GM21390 (cell line): ENCODE measurements around the gene NEDD9.

Experiments
- ATAC-seq: cut with Tn5 transposase; IDR thresholded peaks from one replicate; pipeline ENCODE4 v1.9.1; 2021; ENCODE audit not compliant: unreplicated experiment

The NEDD9 gene

GRCh38 chr6:11149551-11149950 lies 82.9 kb downstream of the NEDD9 start:
- no peak for ATAC-seq

GRCh38 chr6:11146117-11146826 lies 86.2 kb downstream of the NEDD9 start:
- ATAC-seq, result no peak

DNA sequence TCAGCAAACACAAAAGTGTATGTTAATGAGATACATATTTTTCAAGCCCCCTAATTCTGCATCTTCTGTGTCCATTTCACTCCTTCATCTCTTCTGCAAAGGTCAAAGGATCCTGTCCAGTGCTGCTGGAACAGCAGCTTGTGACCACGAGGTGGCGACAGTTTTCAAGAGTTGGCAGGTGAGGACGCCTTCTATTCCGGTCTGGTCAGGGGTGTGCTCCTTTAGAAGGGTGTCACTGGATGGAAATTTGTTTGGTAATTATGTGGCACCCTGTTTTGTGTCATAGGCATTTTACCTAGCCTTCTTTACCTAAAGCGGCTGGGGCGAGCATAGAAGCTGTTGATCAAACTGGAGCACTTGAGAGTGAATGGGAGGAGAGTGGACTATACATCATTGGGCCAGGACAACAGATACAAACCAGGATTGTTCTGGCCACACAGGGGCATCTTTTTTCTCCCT lies 88.0 kb downstream of the NEDD9 start:
- peak; percentile 94 for ATAC-seq

GRCh38 chr6:11143394-11144371 lies 88.8 kb downstream of the NEDD9 start:
- no peak for ATAC-seq

DNA sequence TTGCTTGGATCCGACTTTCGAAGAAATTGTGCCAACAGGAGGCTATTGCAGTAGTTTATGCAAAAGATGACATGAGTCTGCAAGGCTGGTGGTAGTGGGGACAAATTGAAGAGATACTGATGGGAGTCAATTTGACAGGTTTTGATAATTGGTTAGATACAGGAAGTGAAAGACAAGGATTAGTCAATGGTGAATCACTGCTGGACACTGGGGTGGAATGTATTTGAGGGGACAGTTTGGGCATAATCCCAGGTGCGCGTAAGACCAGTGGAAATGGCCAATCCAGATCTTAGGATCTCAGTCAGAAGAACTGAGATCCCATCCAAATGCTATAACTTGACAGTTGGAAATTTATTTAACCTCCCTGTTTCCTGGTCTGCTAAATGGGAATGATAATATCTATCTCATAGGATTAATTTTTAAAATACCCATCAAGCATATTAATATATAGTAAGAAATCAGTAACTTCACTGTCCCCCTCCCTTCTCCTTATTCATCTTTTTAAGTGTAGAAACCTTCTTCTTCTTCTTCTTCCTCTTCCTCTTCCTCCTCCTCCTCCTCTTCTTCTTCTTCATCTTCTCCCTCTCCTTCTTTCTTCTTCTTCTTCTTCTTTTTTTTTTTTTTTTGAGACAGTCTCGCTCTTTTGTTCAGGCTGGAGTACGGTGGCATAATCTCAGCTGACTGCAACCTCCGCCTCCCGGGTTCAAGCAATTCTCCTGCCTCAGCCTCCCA lies 90.0 kb downstream of the NEDD9 start:
- ATAC-seq, result no peak

- no peak for ATAC-seq
Observed at GRCh38 chr6:11141295-11141694, 91.2 kb downstream of the NEDD9 start.

DNA sequence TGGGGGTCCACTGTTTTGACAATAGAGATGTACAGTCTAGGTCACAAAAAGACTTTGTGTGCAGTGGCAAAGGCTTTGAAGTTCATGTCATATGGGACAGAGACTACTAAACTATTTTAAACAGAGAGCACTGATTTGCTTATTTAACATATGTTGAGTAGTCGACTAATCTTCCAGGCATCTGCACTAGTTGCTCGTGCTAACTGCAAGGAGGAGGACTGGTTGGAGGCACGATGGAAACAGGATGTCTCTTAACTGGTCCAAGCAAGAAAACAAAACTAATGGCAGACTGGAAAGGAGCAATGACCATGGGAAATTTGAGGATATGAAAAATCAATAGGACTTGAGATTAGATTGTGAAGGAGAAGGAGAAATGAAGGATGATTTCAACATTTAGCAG lies 92.4 kb downstream of the NEDD9 start:
- no peak for ATAC-seq

- no peak for ATAC-seq
Observed at GRCh38 chr6:11139051-11139960, 93.2 kb downstream of the NEDD9 start.

DNA sequence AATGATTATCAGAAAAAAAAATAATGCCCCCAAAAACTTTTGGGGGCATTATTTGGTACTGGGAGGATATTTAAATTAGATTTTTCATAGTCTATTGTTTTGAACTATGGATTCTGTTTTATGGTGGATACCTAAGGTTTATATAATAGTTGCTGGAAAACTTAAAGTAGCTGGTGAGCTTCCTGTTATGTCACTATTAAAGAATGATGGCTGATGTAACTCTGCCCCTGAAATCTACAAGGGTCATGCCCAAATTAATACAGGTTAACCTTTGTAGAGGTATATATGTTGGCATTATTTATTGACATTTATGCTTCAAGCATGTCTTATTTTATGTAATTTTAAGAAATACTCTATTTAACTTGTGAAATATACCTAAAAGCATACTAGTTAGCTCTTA lies 95.7 kb downstream of the NEDD9 start:
- ATAC-seq, result no peak
